Astrocyte (in vitro differentiated cells and primary cell): ENCODE results near the gene STXBP1. TPM values are rescaled to one million over a fixed set of nuclear protein-coding genes. Genes with fewer than 3 reads are reported as not detected.

Experiments
- DNase-seq: peaks from one replicate; pipeline ENCODE4 v3.0.0-alpha.2; 2010; ENCODE audit warnings: low read depth
- FAIRE-seq: peaks from 2 replicates; lab custom pipeline; 2011; peaks lifted over from hg19 to GRCh38; lab: Jason Lieb, UNC
- H2AFZ ChIP-seq: 2 replicates; pipeline ENCODE4 v1.6.0; 2012; ENCODE audit warnings: low read depth, low read length, inconsistent platforms
- H3K27ac ChIP-seq: 2 replicates; pipeline ENCODE4 v1.5.1; 2011; ENCODE audit warnings: low read depth, low read length, inconsistent platforms
- H3K27me3 ChIP-seq: 2 replicates; pipeline ENCODE4 v1.6.0; 2011; ENCODE audit warnings: low read length, inconsistent platforms; ENCODE audit not compliant: insufficient read depth
- H3K36me3 ChIP-seq: 2 replicates; pipeline ENCODE4 v1.5.1; 2011; ENCODE audit warnings: low read length, inconsistent platforms; ENCODE audit not compliant: insufficient read depth
- H3K4me1 ChIP-seq: 2 replicates; pipeline ENCODE4 v1.5.1; 2011; ENCODE audit warnings: low read length, inconsistent platforms; ENCODE audit not compliant: insufficient read depth
- H3K4me2 ChIP-seq: 2 replicates; pipeline ENCODE4 v1.6.0; 2012; ENCODE audit warnings: low read length, inconsistent platforms
- H3K4me3 ChIP-seq: 2 replicates; pipeline ENCODE4 v1.5.1; 2011; ENCODE audit warnings: low read depth, mild to moderate bottlenecking, low read length, inconsistent platforms; ENCODE audit not compliant: insufficient read depth
- H3K79me2 ChIP-seq: 2 replicates; pipeline ENCODE4 v1.6.0; 2012; ENCODE audit warnings: mild to moderate bottlenecking, low read length, inconsistent platforms; ENCODE audit not compliant: insufficient read depth
- H3K9ac ChIP-seq: 2 replicates; pipeline ENCODE4 v1.6.0; 2012; ENCODE audit warnings: mild to moderate bottlenecking, low read length, inconsistent platforms
- H3K9me3 ChIP-seq: 2 replicates; pipeline ENCODE4 v1.5.1; 2012; ENCODE audit warnings: low read depth, mild to moderate bottlenecking, low read length, inconsistent platforms; ENCODE audit not compliant: insufficient read depth
- H4K20me1 ChIP-seq: 2 replicates; pipeline ENCODE4 v1.6.0; 2012; ENCODE audit warnings: low read length, inconsistent platforms; ENCODE audit not compliant: insufficient read depth
- H3K27ac Mint-ChIP-seq: one replicate; pipeline ENCODE4 v1.8.0; 2021; ENCODE audit warnings: mild to moderate bottlenecking, mixed read lengths; ENCODE audit not compliant: unreplicated experiment
- H3K27me3 Mint-ChIP-seq: one replicate; pipeline ENCODE4 v1.8.0; 2021; ENCODE audit warnings: low read depth, mixed read lengths; ENCODE audit not compliant: unreplicated experiment
- H3K36me3 Mint-ChIP-seq: one replicate; pipeline ENCODE4 v1.8.0; 2021; ENCODE audit warnings: low read depth, mixed read lengths; ENCODE audit not compliant: unreplicated experiment
- H3K4me1 Mint-ChIP-seq: one replicate; pipeline ENCODE4 v1.8.0; 2021; ENCODE audit warnings: low read depth, mixed read lengths; ENCODE audit not compliant: unreplicated experiment
- H3K4me3 Mint-ChIP-seq: one replicate; pipeline ENCODE4 v1.8.0; 2021; ENCODE audit warnings: mild to moderate bottlenecking, moderate library complexity, mixed read lengths; ENCODE audit not compliant: unreplicated experiment
- H3K9me3 Mint-ChIP-seq: one replicate; pipeline ENCODE4 v1.8.0; 2021; ENCODE audit warnings: mild to moderate bottlenecking, mixed read lengths; ENCODE audit not compliant: unreplicated experiment
- EZH2 ChIP-seq: IDR thresholded peaks from 2 replicates; pipeline ENCODE4 v1.6.1; 2012; ENCODE audit warnings: mild to moderate bottlenecking, low read length, inconsistent platforms; ENCODE audit not compliant: insufficient read depth
- total RNA-seq: library from RNA; stranded (reverse); gene quantifications from 2 replicates; pipeline ENCODE4 v1.2.1, GENCODE V29; 2021
- TF ChIP-seq, protein P1 (sequence below): IDR thresholded peaks from 2 replicates; pipeline ENCODE4 v1.5.1; 2011; ENCODE audit warnings: low read depth, mild to moderate bottlenecking, inconsistent platforms, low read length, moderate library complexity; ENCODE audit not compliant: insufficient read depth

Gene STXBP1
- total RNA-seq, 1 donor from 2014 or later, result 39.6 TPM

- DNase-seq (no peak), FAIRE-seq (no peak)
- Histone ChIP-seq H3K27me3 (no peaks in the 10 kb centered on the region), H3K4me1 (no peaks in the 10 kb centered on the region), H3K79me2 (no peaks in the 10 kb centered on the region), H3K36me3 (no peaks in the 10 kb centered on the region), H3K9ac (no peak overlapping the region), H3K9me3 (no peaks in the 10 kb centered on the region), H3K4me2 (no peak overlapping the region), H2AFZ (no peak overlapping the region), H4K20me1 (peaks cover 22% of the 10 kb centered on the region), H3K27ac (no peak overlapping the region), H3K4me3 (no peak overlapping the region)
- no peak for TF ChIP-seq EZH2
- TF ChIP-seq, protein P1, sequence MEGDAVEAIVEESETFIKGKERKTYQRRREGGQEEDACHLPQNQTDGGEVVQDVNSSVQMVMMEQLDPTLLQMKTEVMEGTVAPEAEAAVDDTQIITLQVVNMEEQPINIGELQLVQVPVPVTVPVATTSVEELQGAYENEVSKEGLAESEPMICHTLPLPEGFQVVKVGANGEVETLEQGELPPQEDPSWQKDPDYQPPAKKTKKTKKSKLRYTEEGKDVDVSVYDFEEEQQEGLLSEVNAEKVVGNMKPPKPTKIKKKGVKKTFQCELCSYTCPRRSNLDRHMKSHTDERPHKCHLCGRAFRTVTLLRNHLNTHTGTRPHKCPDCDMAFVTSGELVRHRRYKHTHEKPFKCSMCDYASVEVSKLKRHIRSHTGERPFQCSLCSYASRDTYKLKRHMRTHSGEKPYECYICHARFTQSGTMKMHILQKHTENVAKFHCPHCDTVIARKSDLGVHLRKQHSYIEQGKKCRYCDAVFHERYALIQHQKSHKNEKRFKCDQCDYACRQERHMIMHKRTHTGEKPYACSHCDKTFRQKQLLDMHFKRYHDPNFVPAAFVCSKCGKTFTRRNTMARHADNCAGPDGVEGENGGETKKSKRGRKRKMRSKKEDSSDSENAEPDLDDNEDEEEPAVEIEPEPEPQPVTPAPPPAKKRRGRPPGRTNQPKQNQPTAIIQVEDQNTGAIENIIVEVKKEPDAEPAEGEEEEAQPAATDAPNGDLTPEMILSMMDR, result no peak
- H3K4me3 Mint-ChIP-seq, result no peak overlapping the region
- H3K27ac Mint-ChIP-seq, result no peak overlapping the region
- H3K36me3 Mint-ChIP-seq, result no peaks in the 10 kb centered on the region
- peaks cover 3% of the 10 kb centered on the region for H3K4me1 Mint-ChIP-seq
- no peaks in the 10 kb centered on the region for H3K27me3 Mint-ChIP-seq
- H3K9me3 Mint-ChIP-seq, result no peaks in the 10 kb centered on the region
These were observed 28.9 kb downstream of the STXBP1 start for GRCh38 chr9:127640908-127641545.

DNA sequence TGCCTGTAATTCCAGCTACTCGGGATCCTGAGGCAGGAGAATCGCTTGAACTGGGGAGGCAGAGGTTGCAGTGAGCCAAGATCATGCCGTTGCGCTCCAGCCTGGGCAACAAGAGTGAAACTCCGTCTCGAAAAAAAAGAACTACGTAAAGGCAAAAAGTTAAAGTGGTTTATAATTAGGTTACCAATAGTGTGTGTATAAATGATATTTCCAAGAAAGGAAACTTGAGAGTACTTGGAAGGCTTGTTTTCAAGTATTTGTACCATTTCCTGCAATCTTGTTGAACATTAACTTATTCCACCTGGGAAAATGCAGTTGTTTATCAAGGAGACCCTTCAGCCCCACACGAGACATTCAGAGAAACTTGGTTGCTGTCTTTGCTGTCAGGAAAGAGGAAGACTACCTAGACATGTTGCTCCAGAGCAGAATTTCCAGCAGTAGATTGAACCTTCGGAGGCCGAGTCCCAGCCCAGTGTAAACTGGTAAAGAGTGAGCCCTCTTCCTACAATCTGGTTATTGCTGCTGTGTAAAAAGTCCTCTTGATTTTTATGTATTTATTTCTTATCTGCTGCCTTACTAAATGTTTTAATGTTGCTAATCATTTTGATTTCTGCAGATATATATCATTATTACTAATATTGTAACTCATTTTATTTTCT lies 30.1 kb downstream of the STXBP1 start:
- Histone ChIP-seq H4K20me1 (peaks cover 22% of the 10 kb centered on the region), H2AFZ (no peak overlapping the region), H3K27me3 (no peaks in the 10 kb centered on the region), H3K4me3 (no peak overlapping the region), H3K4me2 (no peak overlapping the region), H3K9me3 (no peaks in the 10 kb centered on the region), H3K4me1 (no peaks in the 10 kb centered on the region), H3K79me2 (no peaks in the 10 kb centered on the region), H3K27ac (no peak overlapping the region), H3K9ac (no peak overlapping the region), H3K36me3 (no peaks in the 10 kb centered on the region)
- TF ChIP-seq, protein P1, result no peak
- TF ChIP-seq EZH2, result no peak
- H3K27me3 Mint-ChIP-seq, result no peaks in the 10 kb centered on the region
- H3K9me3 Mint-ChIP-seq, result no peaks in the 10 kb centered on the region
- no peak overlapping the region for H3K27ac Mint-ChIP-seq
- H3K36me3 Mint-ChIP-seq, result no peaks in the 10 kb centered on the region
- no peak overlapping the region for H3K4me3 Mint-ChIP-seq
- no peak for FAIRE-seq
- DNase-seq, result no peak
- H3K4me1 Mint-ChIP-seq, result peaks cover 3% of the 10 kb centered on the region
